IMR-90 (cell line): Measurements from ENCODE around the gene IFT25. TPM values are rescaled to one million over a fixed set of nuclear protein-coding genes. Genes with fewer than 3 reads are reported as not detected.

Experiments
- ATAC-seq: fragments of 200-7000 bp; cut with Tn5 transposase; 2 replicates; pipeline ENCODE4 v1.9.1; 2020; ENCODE audit warnings: low read depth, mild to moderate bottlenecking, moderate library complexity
- BruUV-seq: library from RNA; stranded (reverse); fragments of 400-500 nt; replicated peaks from 2 replicates; lab custom pipeline; 2021; lab: Mats Ljungman, UMichigan
- CTCF ChIA-PET: fragments of 300-600 bp; formaldehyde crosslinking; extraction: SDS; loops from one replicate; lab custom pipeline; 2021; ENCODE audit warnings: antibody characterized with exemption; lab: Yijun Ruan, JAX
- POLR2A ChIA-PET: fragments of 300-600 bp; sonication (Branson Sonifier 250); formaldehyde crosslinking; loops from one replicate; lab custom pipeline; 2022; ENCODE audit warnings: antibody characterized with exemption; ENCODE audit not compliant: unreplicated experiment; lab: Charles Lee
- DNase-seq: peaks from one replicate; pipeline ENCODE4 v3.0.0; 2013
- H2AFZ ChIP-seq: replicated peaks from 2 replicates; pipeline ENCODE3; 2013; ENCODE audit warnings: low read length, mild to moderate bottlenecking; ENCODE audit not compliant: poor library complexity
- H2AK5ac ChIP-seq: 2 replicates; pipeline ENCODE4 v1.6.1; 2013; ENCODE audit warnings: low read depth, low read length, inconsistent platforms
- H2AK9ac ChIP-seq: replicated peaks from 2 replicates; pipeline ENCODE3; 2013; ENCODE audit warnings: mild to moderate bottlenecking, low read depth, low read length, moderate library complexity; ENCODE audit not compliant: poor library complexity
- H2BK120ac ChIP-seq: 2 replicates; pipeline ENCODE4 v1.6.1; 2013; ENCODE audit warnings: low read depth, low read length, inconsistent platforms
- H2BK15ac ChIP-seq: 3 replicates; pipeline ENCODE4 v1.6.1; 2013; ENCODE audit warnings: low read depth, low read length, inconsistent platforms
- H2BK20ac ChIP-seq: 2 replicates; pipeline ENCODE4 v1.6.1; 2013; ENCODE audit warnings: low read depth, mild to moderate bottlenecking, inconsistent platforms, low read length, moderate library complexity
- H2BK5ac ChIP-seq: 2 replicates; pipeline ENCODE4 v1.6.1; 2013; ENCODE audit warnings: mild to moderate bottlenecking, low read depth, low read length, inconsistent platforms; ENCODE audit not compliant: poor library complexity, severe bottlenecking
- H3K14ac ChIP-seq: replicated peaks from 2 replicates; pipeline ENCODE4 v1.6.1; 2013; ENCODE audit warnings: low read depth, low read length, inconsistent platforms
- H3K18ac ChIP-seq: 2 replicates; pipeline ENCODE4 v1.6.1; 2013; ENCODE audit warnings: low read depth, low read length, control low read depth
- H3K23ac ChIP-seq: 2 replicates; pipeline ENCODE4 v1.6.1; 2013; ENCODE audit warnings: low read depth, low read length, inconsistent platforms
- H3K27ac ChIP-seq: 2 replicates; pipeline ENCODE4 v1.5.1; 2013; ENCODE audit warnings: mild to moderate bottlenecking, control low read depth, low read length; ENCODE audit not compliant: insufficient read depth
- H3K27me3 ChIP-seq: 2 replicates; pipeline ENCODE4 v1.6.1; 2013; ENCODE audit warnings: low read length; ENCODE audit not compliant: control insufficient read depth, insufficient read depth
- H3K36me3 ChIP-seq: 2 replicates; pipeline ENCODE4 v1.6.1; 2013; ENCODE audit warnings: low read length, mixed read lengths; ENCODE audit not compliant: control insufficient read depth, insufficient read depth
- H3K4ac ChIP-seq: 2 replicates; pipeline ENCODE4 v1.6.1; 2013; ENCODE audit warnings: low read depth, low read length, inconsistent platforms
- H3K4me1 ChIP-seq: 2 replicates; pipeline ENCODE4 v1.6.1; 2013; ENCODE audit warnings: low read length, mixed read lengths; ENCODE audit not compliant: control insufficient read depth, insufficient read depth
- H3K4me2 ChIP-seq: 2 replicates; pipeline ENCODE4 v1.6.1; 2013; ENCODE audit warnings: low read depth, mild to moderate bottlenecking, control low read depth, low read length, moderate library complexity
- H3K4me3 ChIP-seq: 2 replicates; pipeline ENCODE4 v1.5.1; 2013; ENCODE audit warnings: low read depth, mild to moderate bottlenecking, control low read depth, low read length, moderate library complexity; ENCODE audit not compliant: insufficient read depth
- H3K56ac ChIP-seq: 2 replicates; pipeline ENCODE4 v1.6.1; 2013; ENCODE audit warnings: low read length, inconsistent platforms; ENCODE audit not compliant: insufficient read depth; ENCODE audit errors: extremely low read depth
- H3K79me1 ChIP-seq, 2 experiments: 2 replicates each; pipeline ENCODE4 v1.6.1; 2013; ENCODE audit warnings: low read length in 2 of 2, inconsistent platforms in 1 of 2, low read depth in 1 of 2
- H3K9ac ChIP-seq: 2 replicates; pipeline ENCODE4 v1.6.1; 2013; ENCODE audit warnings: low read depth, low read length, control low read depth
- H3K9me1 ChIP-seq: 2 replicates; pipeline ENCODE4 v1.6.1; 2013; ENCODE audit warnings: low read length, inconsistent platforms; ENCODE audit not compliant: insufficient read depth
- H3K9me3 ChIP-seq: 2 replicates; pipeline ENCODE4 v1.6.1; 2013; ENCODE audit warnings: low read length; ENCODE audit not compliant: control insufficient read depth, insufficient read depth
- H4K20me1 ChIP-seq: 2 replicates; pipeline ENCODE4 v1.6.1; 2013; ENCODE audit warnings: low read length, inconsistent platforms; ENCODE audit not compliant: insufficient read depth
- H4K5ac ChIP-seq: 2 replicates; pipeline ENCODE4 v1.6.1; 2013; ENCODE audit warnings: mild to moderate bottlenecking, low read depth, low read length, control low read depth
- H4K8ac ChIP-seq, 2 experiments: 2 replicates each; pipeline ENCODE4 v1.6.1; 2013; ENCODE audit warnings: low read depth in 2 of 2, low read length in 2 of 2, control low read depth in 1 of 2, inconsistent platforms in 1 of 2
- H4K91ac ChIP-seq: 2 replicates; pipeline ENCODE4 v1.6.1; 2013; ENCODE audit warnings: low read depth, low read length, inconsistent platforms; ENCODE audit not compliant: insufficient read depth
- BHLHE40 ChIP-seq: fragments of 150-350 bp; IDR thresholded peaks from 2 replicates; pipeline ENCODE4 v1.6.1; 2016; ENCODE audit warnings: mild to moderate bottlenecking, low read depth, low read length
- CEBPB ChIP-seq: IDR thresholded peaks from 2 replicates; pipeline ENCODE4 v1.6.1; 2012; ENCODE audit warnings: low read depth, low read length, improper control_type of control experiment
- CHD1 ChIP-seq: IDR thresholded peaks from 2 replicates; pipeline ENCODE4 v1.6.1; 2012; ENCODE audit warnings: low read depth, low read length, improper control_type of control experiment
- ELK1 ChIP-seq: fragments of 150-350 bp; IDR thresholded peaks from 2 replicates; pipeline ENCODE4 v1.6.1; 2016; ENCODE audit warnings: low read depth, mild to moderate bottlenecking, low read length, moderate library complexity, borderline replicate concordance
- FOS ChIP-seq: fragments of 150-350 bp; IDR thresholded peaks from 2 replicates; pipeline ENCODE4 v1.6.1; 2016; ENCODE audit warnings: low read depth, low read length
- MAFK ChIP-seq: IDR thresholded peaks from 2 replicates; pipeline ENCODE4 v1.6.1; 2012; ENCODE audit warnings: low read depth, low read length, improper control_type of control experiment
- MAZ ChIP-seq: IDR thresholded peaks from 2 replicates; pipeline ENCODE4 v1.6.1; 2012; ENCODE audit warnings: low read depth, mild to moderate bottlenecking, low read length, improper control_type of control experiment, moderate library complexity, borderline replicate concordance
- MXI1 ChIP-seq: IDR thresholded peaks from 2 replicates; pipeline ENCODE4 v1.6.1; 2012; ENCODE audit warnings: low read depth, mild to moderate bottlenecking, low read length, moderate library complexity, borderline replicate concordance
- NFE2L2 ChIP-seq: fragments of 150-350 bp; IDR thresholded peaks from 2 replicates; pipeline ENCODE4 v1.6.1; 2016; ENCODE audit warnings: low read depth, mild to moderate bottlenecking, low read length
- POLR2A ChIP-seq: IDR thresholded peaks from 2 replicates; pipeline ENCODE4 v1.6.1; 2012; ENCODE audit warnings: mild to moderate bottlenecking, low read depth, low read length
- RAD21 ChIP-seq: IDR thresholded peaks from 2 replicates; pipeline ENCODE4 v1.6.1; 2012; ENCODE audit warnings: low read length, improper control_type of control experiment
- RCOR1 ChIP-seq: IDR thresholded peaks from 2 replicates; pipeline ENCODE4 v1.6.1; 2012; ENCODE audit warnings: mild to moderate bottlenecking, low read length, improper control_type of control experiment; ENCODE audit not compliant: insufficient replicate concordance
- RFX5 ChIP-seq: IDR thresholded peaks from 2 replicates; pipeline ENCODE4 v1.8.0; 2012; ENCODE audit warnings: low read depth, mild to moderate bottlenecking, low read length, moderate library complexity
- SMC3 ChIP-seq: fragments of 150-350 bp; IDR thresholded peaks from 2 replicates; pipeline ENCODE4 v1.6.1; 2016; ENCODE audit warnings: low read depth, mild to moderate bottlenecking, antibody characterized with exemption, low read length, moderate library complexity
- USF2 ChIP-seq: fragments of 150-350 bp; IDR thresholded peaks from 2 replicates; pipeline ENCODE4 v1.6.1; 2017; ENCODE audit warnings: mild to moderate bottlenecking, antibody characterized with exemption, low read length, low read depth
- WGBS, 2 experiments: methylation state at CpG; one replicate each; pipeline versions ENCODE4 v1.1.5 to v1.1.7; 2013; ENCODE audit warnings: missing lambda C conversion rate in 2 of 2; ENCODE audit not compliant: insufficient read length in 1 of 2; ENCODE audit errors: extremely low coverage in 2 of 2; 5-methylcytosine and 5-hydroxymethylcytosine counted together
- dilution Hi-C: fragments of 300-500 bp; cut with HindIII; formaldehyde crosslinking; loops from one replicate; pipeline ENCODE4 v1.14.3; 2018; ENCODE audit warnings: low sequenced_read_pairs; ENCODE audit not compliant: unreplicated experiment
- in situ Hi-C: fragments of 300-500 bp; cut with MboI; formaldehyde crosslinking; loops from 3 replicates; pipeline ENCODE4 v1.14.3; 2019; ENCODE audit warnings: low sequenced_read_pairs, inconsistent platforms, mixed read lengths
- intact Hi-C: fragments of 100-400 bp; cut with micrococcal nuclease; formaldehyde crosslinking; loops from 2 replicates; pipeline ENCODE4 v1.10.0; 2022
- polyA plus RNA-seq, 3 experiments: library from polyadenylated mRNA; depleted of rRNA; stranded (reverse); fragments of >200 nt; gene quantifications; 2 replicates each; pipeline ENCODE4 v1.2.3, GENCODE V29; 2012; ENCODE audit warnings: low replicate concordance in 1 of 3
- total RNA-seq: library from RNA; depleted of rRNA; stranded (reverse); fragments of >200 nt; gene quantifications from 2 replicates; pipeline ENCODE4 v1.2.3, GENCODE V29; 2012

IFT25 gene
- total and polyA plus RNA-seq, 2 of the 4 experiments (the other 2 are of a cell fraction), result 9.1 to 38.0 TPM

DNA sequence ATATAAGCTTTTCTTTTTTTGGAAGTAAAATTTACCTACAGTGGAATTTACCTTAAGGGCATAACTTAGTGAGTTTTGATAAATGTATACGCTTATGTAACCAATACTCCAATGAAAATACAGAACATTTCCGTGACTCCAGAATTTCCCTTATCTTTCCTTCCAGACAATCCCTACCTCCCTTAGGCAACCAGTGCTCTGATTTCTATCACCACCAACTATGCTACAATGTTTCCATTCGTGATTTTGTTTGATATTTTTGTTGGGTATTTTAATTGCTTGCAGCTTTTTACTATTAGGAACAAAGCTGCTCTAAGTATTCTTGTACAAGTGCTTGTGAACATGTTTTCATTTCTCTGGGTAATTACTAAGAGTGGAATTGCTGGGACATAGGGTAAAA is 14.6 kb downstream of the IFT25 start:
- intact Hi-C loops (no loop called here), in situ Hi-C loops (no loop called here), dilution Hi-C loops (no loop called here)
- no peak overlapping the region for H2BK15ac ChIP-seq
- no peak for TF ChIP-seq MAZ
- TF ChIP-seq SMC3, result no peak
- no peak for TF ChIP-seq NFE2L2
- no peak for TF ChIP-seq POLR2A
- no peak for TF ChIP-seq FOS
- TF ChIP-seq RAD21, result no peak
- no peak for TF ChIP-seq ELK1
- TF ChIP-seq MAFK, result no peak
- TF ChIP-seq CHD1, result no peak
- TF ChIP-seq USF2, result no peak
- no peak for TF ChIP-seq RFX5
- TF ChIP-seq CEBPB, result no peak
- TF ChIP-seq BHLHE40, result no peak
- no peak for TF ChIP-seq MXI1
- TF ChIP-seq RCOR1, result no peak
- H4K20me1 ChIP-seq, result no peaks in the 10 kb centered on the region
- no peak overlapping the region for H3K9ac ChIP-seq
- no peak overlapping the region for H3K4me3 ChIP-seq
- no peak overlapping the region for H3K4me2 ChIP-seq
- no peak overlapping the region for H4K8ac ChIP-seq
- peaks cover 17% of the 10 kb centered on the region for H3K36me3 ChIP-seq
- no TSS peak for BruUV-seq
- peaks cover 6% of the 10 kb centered on the region; the same call in 1 of the 2 replicates for H3K9me1 ChIP-seq
- POLR2A ChIA-PET, result no interaction called here
- peaks cover 11 to 16% of the 10 kb centered on the region in 2 experiments for H3K79me1 ChIP-seq
- no peak overlapping the region for H3K4ac ChIP-seq
- CTCF ChIA-PET, result no interaction called here
- no CpG with 5 or more reads among the region's 3 CpGs for WGBS, 2 experiments
- no peak overlapping the region for H2BK120ac ChIP-seq
- DNase-seq, result no peak
- peaks cover 16% of the 10 kb centered on the region for H3K9me3 ChIP-seq
- H2AK9ac ChIP-seq, result no peak overlapping the region
- H3K18ac ChIP-seq, result no peak overlapping the region
- no peak overlapping the region for H3K56ac ChIP-seq
- H2BK5ac ChIP-seq, result no peak overlapping the region
- no peak overlapping the region for H3K27ac ChIP-seq
- H4K91ac ChIP-seq, result no peak overlapping the region
- peaks cover 4% of the 10 kb centered on the region for H3K4me1 ChIP-seq
- H4K5ac ChIP-seq, result no peak overlapping the region
- H2BK20ac ChIP-seq, result no peak overlapping the region
- no peak overlapping the region for H2AK5ac ChIP-seq
- H3K27me3 ChIP-seq, result no peaks in the 10 kb centered on the region
- no peak for ATAC-seq
- H3K14ac ChIP-seq, result no peak overlapping the region
- H3K23ac ChIP-seq, result no peak overlapping the region
- H2AFZ ChIP-seq, result no peak overlapping the region
